HG02943 (cell line): Measurements from ENCODE around the gene PLCH1.

Source experiments
- ATAC-seq: cut with Tn5 transposase; IDR thresholded peaks from one replicate; pipeline ENCODE4 v1.9.1; 2021; ENCODE audit warnings: mild to moderate bottlenecking, low read depth, moderate library complexity; ENCODE audit not compliant: unreplicated experiment

The PLCH1 gene

GRCh38 chr3:155747286-155747945 is 2.5 kb upstream of the PLCH1 start:
- ATAC-seq: no peak

DNA sequence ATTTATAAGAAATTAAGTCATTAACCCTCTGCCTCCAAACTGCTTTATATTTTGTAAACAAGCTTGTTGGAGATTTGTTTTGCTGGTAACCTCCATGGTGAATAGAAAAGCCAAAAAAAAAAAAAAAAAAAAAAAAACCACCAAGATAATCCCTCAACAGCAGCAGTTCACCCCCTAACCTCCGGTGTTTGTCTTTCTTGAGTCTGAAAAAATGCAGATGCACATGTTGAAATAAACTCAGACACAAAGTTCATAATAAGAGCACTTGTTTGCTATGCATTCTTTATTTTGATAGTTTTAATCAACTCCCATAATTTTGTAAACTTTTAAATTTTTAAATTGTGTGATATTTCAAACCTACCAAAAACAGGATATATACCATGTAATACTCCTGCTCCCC is 1.8 kb upstream of the PLCH1 start:
- no peak for ATAC-seq

GRCh38 chr3:155745795-155746550 is 1.1 kb upstream of the PLCH1 start:
- no peak for ATAC-seq

DNA sequence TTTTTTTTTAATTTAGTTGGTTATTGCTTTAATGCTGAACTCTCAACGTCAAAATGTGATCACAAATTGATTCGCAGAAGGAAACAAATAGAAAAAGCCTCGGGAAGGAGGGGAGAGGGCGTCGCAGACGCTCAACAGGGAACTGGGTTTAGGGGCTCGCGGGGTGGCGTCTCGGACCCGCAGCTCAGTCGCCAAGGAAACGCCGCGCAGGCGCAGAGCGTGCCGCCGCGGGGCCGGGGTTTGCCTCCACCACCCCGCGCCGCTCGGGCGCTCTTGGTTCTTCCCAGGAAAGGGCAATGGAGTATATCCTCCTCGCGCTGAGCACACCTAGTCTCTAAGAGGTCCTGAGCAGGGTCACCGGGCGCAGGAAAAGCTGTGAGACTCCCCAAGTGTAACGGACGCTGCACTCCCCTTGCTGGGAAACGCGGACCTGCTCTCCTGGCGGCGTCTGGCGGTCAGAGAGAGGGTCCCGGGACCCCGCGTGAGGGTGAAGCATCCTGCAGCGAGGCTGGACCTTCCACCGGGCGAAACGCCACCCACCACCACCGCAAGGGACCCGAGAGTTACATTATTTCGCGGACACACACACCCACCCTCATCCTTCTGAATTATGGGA is 753 bp downstream of the PLCH1 start:
- ATAC-seq: peak; percentile 36

- no peak for ATAC-seq
Measured at GRCh38 chr3:155743606-155744005, 1.3 kb downstream of the PLCH1 start.

GRCh38 chr3:155742349-155742965 is 2.4 kb downstream of the PLCH1 start:
- ATAC-seq: no peak

DNA sequence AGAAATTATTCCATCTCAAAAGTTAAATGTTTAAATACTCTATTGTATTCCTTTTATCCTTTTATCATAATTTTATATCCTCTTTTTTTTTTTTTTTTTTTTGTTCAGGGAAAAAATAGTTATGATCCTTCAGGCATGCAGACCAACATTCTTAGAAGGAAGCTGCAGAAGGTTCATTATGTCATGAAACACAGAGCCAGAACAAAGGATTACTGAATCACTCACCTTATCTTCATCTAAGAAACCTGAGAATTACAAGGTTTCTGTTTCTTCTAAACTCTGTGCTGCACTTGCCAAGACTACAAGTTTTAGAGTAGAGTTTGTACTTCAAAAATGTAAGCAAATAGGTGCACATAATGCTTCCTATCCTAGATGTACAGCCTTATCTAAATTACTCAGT is 3.3 kb downstream of the PLCH1 start:
- no peak for ATAC-seq

GRCh38 chr3:155741101-155741500 is 3.8 kb downstream of the PLCH1 start:
- ATAC-seq: no peak

DNA sequence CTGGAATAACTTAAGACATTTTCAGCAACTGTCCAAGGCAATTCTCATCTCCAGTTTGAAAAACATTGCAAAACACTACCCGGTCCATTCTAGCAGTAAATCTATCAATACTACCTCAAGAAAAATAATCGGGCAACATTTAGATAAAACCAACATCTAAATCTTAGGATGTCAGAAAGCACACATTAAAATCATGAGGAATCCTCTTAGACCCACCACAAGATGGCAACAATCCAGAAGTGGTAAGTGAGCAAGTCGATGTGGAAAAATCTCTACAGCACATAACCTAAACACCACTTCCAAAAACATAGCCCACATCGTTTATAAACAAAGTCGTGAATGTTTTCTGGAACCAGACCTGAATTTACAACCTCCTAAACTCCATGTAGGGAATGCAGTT is 5.7 kb downstream of the PLCH1 start:
- ATAC-seq: no peak

GRCh38 chr3:155738580-155739076 is 6.2 kb downstream of the PLCH1 start:
- ATAC-seq: no peak

GRCh38 chr3:155737844-155738460 is 6.9 kb downstream of the PLCH1 start:
- peak; percentile 97 for ATAC-seq

- no peak for ATAC-seq
Measured at GRCh38 chr3:155736381-155736780, 8.5 kb downstream of the PLCH1 start.

DNA sequence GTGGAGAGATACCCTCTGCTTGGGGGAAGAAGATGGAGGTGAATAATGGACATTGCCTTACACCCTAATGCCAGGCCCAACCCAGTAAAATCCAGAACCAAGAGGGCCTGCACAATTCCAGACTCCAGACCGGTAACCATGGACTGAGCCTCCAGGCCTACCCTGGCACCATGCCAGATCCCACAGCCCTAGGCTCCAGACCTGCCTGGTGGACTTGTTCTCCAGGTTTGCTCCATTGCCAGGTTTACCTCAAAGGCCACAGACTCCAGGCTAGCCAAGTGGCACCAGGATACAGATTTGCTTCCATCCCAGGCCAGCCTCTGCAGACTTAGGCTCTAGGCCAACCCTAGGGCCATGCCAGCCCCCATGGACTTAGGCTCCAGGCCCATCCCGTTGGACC is 14.0 kb downstream of the PLCH1 start:
- ATAC-seq: no peak

DNA sequence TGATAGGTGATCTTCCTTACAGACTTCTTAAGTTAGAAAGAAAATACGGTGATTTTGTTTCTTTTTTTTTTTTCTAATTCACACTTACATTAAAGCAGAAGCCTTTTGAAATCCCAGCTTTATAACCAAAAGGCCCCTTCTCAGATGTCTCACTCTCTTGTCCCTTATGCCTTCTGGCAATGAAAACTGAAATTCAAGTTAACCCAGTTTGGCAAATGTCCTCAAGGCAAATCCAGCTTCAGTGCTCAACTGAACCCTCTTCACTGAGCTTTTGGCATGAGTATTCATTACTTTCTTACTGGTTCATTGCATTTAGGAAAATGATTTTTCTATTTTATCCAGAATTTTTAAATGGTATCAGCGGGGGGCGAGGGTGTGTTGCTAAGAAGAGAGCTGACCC is 17.0 kb downstream of the PLCH1 start:
- ATAC-seq: no peak

DNA sequence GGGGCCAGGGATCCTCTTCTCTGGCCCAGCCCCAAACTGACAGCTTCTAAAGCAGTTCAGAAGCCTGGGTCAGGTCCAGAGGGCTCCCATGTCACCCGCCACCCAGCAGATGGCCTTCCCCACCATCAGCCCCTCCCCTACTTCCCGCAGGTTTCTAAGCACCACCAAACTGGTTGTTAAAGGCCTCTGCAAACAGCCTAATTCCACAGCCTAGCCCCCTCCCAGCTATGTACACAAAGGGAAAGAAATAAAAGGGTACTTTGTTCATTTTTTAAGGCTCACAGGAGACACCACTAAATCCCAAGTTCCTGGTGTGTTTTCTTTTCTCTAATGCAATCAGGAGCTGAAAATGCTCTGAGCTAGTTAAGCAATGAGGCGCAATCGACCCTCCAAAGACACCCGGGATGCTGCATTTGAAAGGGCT is 30.6 kb downstream of the PLCH1 start:
- no peak for ATAC-seq

GRCh38 chr3:155712008-155712407 is 32.9 kb downstream of the PLCH1 start:
- no peak for ATAC-seq

- ATAC-seq: no peak
Measured at GRCh38 chr3:155704771-155705559, 39.9 kb downstream of the PLCH1 start.

DNA sequence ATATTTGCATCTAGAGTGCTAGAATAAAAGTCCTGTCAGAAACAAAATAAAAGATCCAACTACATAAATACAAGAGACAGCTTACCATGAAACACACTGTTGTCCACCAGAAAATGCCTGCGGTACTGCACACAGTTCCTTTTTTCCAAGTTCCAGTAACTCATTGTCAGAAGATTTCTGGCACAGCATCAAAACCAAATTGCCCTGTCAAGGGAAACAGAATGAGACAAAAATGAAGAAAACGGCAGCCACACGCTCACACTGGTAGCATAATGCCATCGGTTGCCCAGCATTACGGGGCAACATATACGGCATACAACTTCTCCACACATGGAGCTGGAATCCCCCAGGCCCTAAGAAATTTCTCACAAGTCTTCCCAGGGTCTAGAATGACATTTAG is 40.8 kb downstream of the PLCH1 start:
- no peak for ATAC-seq

- ATAC-seq: no peak
Measured at GRCh38 chr3:155702745-155703591, 41.9 kb downstream of the PLCH1 start.
